ENCODE measurements around the gene YBEY. TPM values are rescaled to one million over a fixed set of nuclear protein-coding genes. Genes with fewer than 3 reads are reported as not detected.
"Not testable (repeated sequence)": the region's sequence is repeated elsewhere in the genome, so short reads cannot be mapped to it uniquely, and the experiment has no call there.

Gene YBEY
- polyA plus RNA-seq, 3 donors: 4.1 to 8.6 (median 5.2) TPM

- Histone ChIP-seq H2AFZ (ENCODE audit: insufficient read depth, low read depth, low read length, poor library complexity, severe bottlenecking) (no peak overlapping the region), H3K79me2 (ENCODE audit: insufficient read depth, low read length) (no peaks in the 10 kb centered on the region), H3K4me3 (replicated peaks in 1 of 3; ENCODE audit: low read depth in 2 of 3, low read length in 3 of 3) (no peak overlapping the region), H3K9ac (ENCODE audit: insufficient read depth, low read length, poor library complexity, severe bottlenecking) (no peak overlapping the region), H3K4me1 (ENCODE audit: control insufficient read depth in 1 of 2, insufficient read depth in 2 of 2, low read length in 2 of 2) (no peaks in the 10 kb centered on the region), H4K20me1 (ENCODE audit: insufficient read depth, low read length) (peaks cover 5% of the 10 kb centered on the region), H3K36me3 (replicated peaks in 1 of 2; ENCODE audit: control insufficient read depth in 1 of 2, insufficient read depth in 2 of 2, low read length in 2 of 2) (peaks cover 84 to 98% of the 10 kb centered on the region in 2 donors), H3K27ac (ENCODE audit: low read depth in 1 of 2, low read length in 2 of 2) (no peak overlapping the region), H3K9me3 (replicated peaks in 1 of 2; ENCODE audit: control insufficient read depth in 1 of 2, insufficient read depth in 1 of 2, low read length in 2 of 2) (no peaks in the 10 kb centered on the region), H3K4me2 (replicated peaks; ENCODE audit: extremely low read depth, low read length, poor library complexity, severe bottlenecking) (no peak overlapping the region), H3K27me3 (ENCODE audit: control insufficient read depth in 2 of 2, insufficient read depth in 2 of 2, low read length in 2 of 2) (no peaks in the 10 kb centered on the region)
- no peak for DNase-seq
- TF ChIP-seq CTCF (IDR thresholded peaks at IDR 0.05): no peak
- H3K4me1 Mint-ChIP-seq: no peaks in the 10 kb centered on the region
- H3K36me3 Mint-ChIP-seq: peaks cover 76 to 90% of the 10 kb centered on the region in 2 donors
- no peak overlapping the region for H3K4me3 Mint-ChIP-seq
- H3K27ac Mint-ChIP-seq: peak overlapping the region in 1 of 7 donors; percentile 5
- intact Hi-C loops (cut with micrococcal nuclease): no loop called here
- 95% methylated on average over 6 of the region's 7 CpGs for WGBS (ENCODE audit: insufficient coverage)
- no peaks in the 10 kb centered on the region for H3K27me3 Mint-ChIP-seq (ENCODE audit: low read depth in 3 of 3)
- H3K9me3 Mint-ChIP-seq: no peaks in the 10 kb centered on the region
Observed at GRCh38 chr21:46239817-46240325, 46.3 kb upstream of the YBEY start.

DNA sequence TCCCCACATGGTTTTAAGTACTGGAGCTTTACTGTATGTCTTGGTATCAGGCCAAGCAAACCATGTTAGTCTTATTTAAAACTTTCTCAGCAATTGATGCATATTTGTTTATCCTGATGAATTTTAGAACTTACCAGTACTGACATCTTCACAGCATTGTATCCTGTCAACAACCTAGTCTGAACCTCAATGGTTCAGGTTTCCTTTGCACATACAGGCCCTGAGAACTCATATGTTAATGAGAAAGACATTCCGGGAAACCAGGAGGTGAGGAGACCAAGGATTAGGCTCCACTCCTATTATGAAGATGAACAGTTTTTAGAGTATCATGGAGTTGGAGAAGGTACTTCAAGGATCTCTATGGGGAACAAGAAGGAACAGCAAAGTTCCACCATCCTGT lies 44.6 kb upstream of the YBEY start:
- H3K4me1 Mint-ChIP-seq; H3K27ac Mint-ChIP-seq; H3K9ac ChIP-seq (ENCODE audit: insufficient read depth, low read length, poor library complexity, severe bottlenecking); H2AFZ ChIP-seq (ENCODE audit: insufficient read depth, low read depth, low read length, poor library complexity, severe bottlenecking); H3K4me2 ChIP-seq (replicated peaks; ENCODE audit: extremely low read depth, low read length, poor library complexity, severe bottlenecking); H3K4me3 ChIP-seq (replicated peaks in 1 of 3; ENCODE audit: low read depth in 2 of 3, low read length in 3 of 3); H3K27me3 Mint-ChIP-seq (ENCODE audit: low read depth in 3 of 3); H3K9me3 Mint-ChIP-seq; intact Hi-C loops (cut with micrococcal nuclease); H3K27ac ChIP-seq (ENCODE audit: low read depth in 1 of 2, low read length in 2 of 2); H3K9me3 ChIP-seq (replicated peaks in 1 of 2; ENCODE audit: control insufficient read depth in 1 of 2, insufficient read depth in 1 of 2, low read length in 2 of 2); H4K20me1 ChIP-seq (ENCODE audit: insufficient read depth, low read length); H3K27me3 ChIP-seq (ENCODE audit: control insufficient read depth in 2 of 2, insufficient read depth in 2 of 2, low read length in 2 of 2); DNase-seq; H3K4me3 Mint-ChIP-seq; H3K4me1 ChIP-seq (ENCODE audit: control insufficient read depth in 1 of 2, insufficient read depth in 2 of 2, low read length in 2 of 2); H3K79me2 ChIP-seq (ENCODE audit: insufficient read depth, low read length): not testable (repeated sequence)
- peaks cover 75 to 90% of the 10 kb centered on the region in 2 donors for H3K36me3 Mint-ChIP-seq
- H3K36me3 ChIP-seq (replicated peaks in 1 of 2; ENCODE audit: control insufficient read depth in 1 of 2, insufficient read depth in 2 of 2, low read length in 2 of 2): peaks cover 84 to 98% of the 10 kb centered on the region in 2 donors
- no CpG with 5 or more reads among the region's 1 CpG for WGBS (ENCODE audit: insufficient coverage)

Data from CD14-positive monocyte (primary cell).